Mesendoderm (in vitro differentiated cells): ENCODE data around the gene GJA4.
"Not testable (repeated sequence)": the region's sequence is repeated elsewhere in the genome, so short reads cannot be mapped to it uniquely, and the experiment has no call there.

Experiments used
- DNase-seq: peaks from one replicate; pipeline ENCODE4 v3.0.0; 2013
- H2AK5ac ChIP-seq: 2 replicates; pipeline ENCODE4 v1.6.1; 2013; ENCODE audit warnings: low read length, inconsistent platforms
- H2BK120ac ChIP-seq: 2 replicates; pipeline ENCODE4 v1.6.1; 2013; ENCODE audit warnings: low read depth, mild to moderate bottlenecking, low read length, moderate library complexity, mixed read lengths
- H2BK15ac ChIP-seq: replicated peaks from 2 replicates; pipeline ENCODE4 v1.6.1; 2013; ENCODE audit warnings: low read depth, mild to moderate bottlenecking, moderate library complexity
- H2BK5ac ChIP-seq: 2 replicates; pipeline ENCODE4 v1.6.1; 2013; ENCODE audit warnings: low read length, inconsistent platforms
- H3K18ac ChIP-seq: 2 replicates; pipeline ENCODE4 v1.6.1; 2013; ENCODE audit warnings: mild to moderate bottlenecking, low read length, mixed read lengths
- H3K23ac ChIP-seq: one replicate; pipeline ENCODE4 v1.6.1; 2013; ENCODE audit warnings: low read length
- H3K27ac ChIP-seq: 2 replicates; pipeline ENCODE4 v1.5.1; 2013; ENCODE audit warnings: low read depth, mild to moderate bottlenecking, inconsistent platforms, low read length, moderate library complexity
- H3K27me3 ChIP-seq: 2 replicates; pipeline ENCODE4 v1.6.1; 2013; ENCODE audit warnings: low read length, control low read depth, mild to moderate bottlenecking, inconsistent platforms; ENCODE audit not compliant: insufficient read depth, poor library complexity
- H3K36me3 ChIP-seq: 2 replicates; pipeline ENCODE4 v1.6.1; 2013; ENCODE audit warnings: low read length, inconsistent platforms; ENCODE audit not compliant: control insufficient read depth, insufficient read depth
- H3K4ac ChIP-seq: one replicate; pipeline ENCODE4 v1.6.1; 2013; ENCODE audit warnings: low read depth, mild to moderate bottlenecking, low read length, moderate library complexity
- H3K4me1 ChIP-seq: 2 replicates; pipeline ENCODE4 v1.6.1; 2013; ENCODE audit warnings: low read depth, low read length, inconsistent platforms; ENCODE audit not compliant: control insufficient read depth
- H3K4me2 ChIP-seq: 2 replicates; pipeline ENCODE4 v1.6.1; 2013; ENCODE audit warnings: low read length
- H3K4me3 ChIP-seq: 2 replicates; pipeline ENCODE4 v1.5.1; 2013; ENCODE audit warnings: mild to moderate bottlenecking, low read length
- H3K56ac ChIP-seq: one replicate; pipeline ENCODE4 v1.6.1; 2013; ENCODE audit warnings: low read length
- H3K79me1 ChIP-seq: 2 replicates; pipeline ENCODE4 v1.6.1; 2013; ENCODE audit warnings: low read length, inconsistent platforms
- H3K79me2 ChIP-seq: 2 replicates; pipeline ENCODE4 v1.6.1; 2013; ENCODE audit warnings: mild to moderate bottlenecking, low read length; ENCODE audit not compliant: control insufficient read depth, insufficient read depth
- H3K9ac ChIP-seq: 2 replicates; pipeline ENCODE4 v1.6.1; 2013; ENCODE audit warnings: low read length, inconsistent platforms
- H4K5ac ChIP-seq: one replicate; pipeline ENCODE4 v1.6.1; 2013; ENCODE audit warnings: low read length
- H4K8ac ChIP-seq: one replicate; pipeline ENCODE4 v1.6.1; 2013; ENCODE audit warnings: low read depth, mild to moderate bottlenecking, control low read depth, low read length, moderate library complexity
- WGBS: extraction: QIAGEN DNeasy Blood & Tissue Kit; methylation state at CpG from one replicate; pipeline ENCODE4 v1.1.7; 2013; ENCODE audit warnings: low lambda C conversion rate, missing lambda C conversion rate; ENCODE audit not compliant: insufficient coverage; ENCODE audit errors: extremely low coverage; 5-methylcytosine and 5-hydroxymethylcytosine counted together

Gene GJA4

DNA sequence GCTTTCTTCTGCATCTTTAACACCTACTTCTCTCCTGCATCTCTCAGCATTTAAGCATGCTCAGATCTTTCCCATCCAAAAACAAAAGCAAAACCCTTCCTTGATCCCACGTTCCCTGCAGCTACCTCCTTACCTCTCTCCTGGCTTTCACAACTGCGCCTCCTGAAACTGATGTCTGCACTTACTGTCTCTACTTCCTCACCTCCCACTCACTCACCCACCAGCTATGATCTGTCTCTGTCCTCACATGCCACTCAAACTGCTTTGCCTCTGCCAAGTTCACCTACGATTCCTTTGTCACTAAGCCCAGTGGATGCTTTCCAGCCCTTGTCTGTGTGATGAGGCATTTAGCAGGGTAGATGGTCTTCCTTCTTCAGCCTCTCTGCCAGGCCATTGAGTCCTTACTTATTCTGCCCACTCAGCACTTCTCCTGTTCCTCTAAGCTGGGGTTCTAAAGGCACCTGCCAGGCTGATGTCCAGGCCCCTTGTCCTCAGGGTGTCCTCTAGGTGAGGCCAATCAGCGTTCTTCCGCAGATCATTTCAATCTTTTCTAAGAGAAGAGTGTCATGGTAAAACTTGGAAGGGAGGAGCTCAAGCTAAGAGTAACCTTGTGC lies 21.8 kb upstream of the GJA4 start:
- WGBS: no CpG with 5 or more reads among the region's 5 CpGs
- Histone ChIP-seq H2BK15ac (no peak overlapping the region), H3K27me3 (no peaks in the 10 kb centered on the region), H2BK5ac (no peak overlapping the region), H3K56ac (peak overlapping the region; percentile 17), H3K9ac (no peak overlapping the region), H2BK120ac (no peak overlapping the region), H3K79me1 (no peaks in the 10 kb centered on the region), H3K79me2 (no peaks in the 10 kb centered on the region), H2AK5ac (no peak overlapping the region), H3K36me3 (no peaks in the 10 kb centered on the region), H3K4me1 (no peaks in the 10 kb centered on the region), H3K27ac (no peak overlapping the region), H4K5ac (no peak overlapping the region), H3K18ac (no peak overlapping the region), H4K8ac (no peak overlapping the region), H3K4me3 (no peak overlapping the region), H3K4me2 (no peak overlapping the region), H3K23ac (no peak overlapping the region), H3K4ac (no peak overlapping the region)
- DNase-seq: no peak

DNA sequence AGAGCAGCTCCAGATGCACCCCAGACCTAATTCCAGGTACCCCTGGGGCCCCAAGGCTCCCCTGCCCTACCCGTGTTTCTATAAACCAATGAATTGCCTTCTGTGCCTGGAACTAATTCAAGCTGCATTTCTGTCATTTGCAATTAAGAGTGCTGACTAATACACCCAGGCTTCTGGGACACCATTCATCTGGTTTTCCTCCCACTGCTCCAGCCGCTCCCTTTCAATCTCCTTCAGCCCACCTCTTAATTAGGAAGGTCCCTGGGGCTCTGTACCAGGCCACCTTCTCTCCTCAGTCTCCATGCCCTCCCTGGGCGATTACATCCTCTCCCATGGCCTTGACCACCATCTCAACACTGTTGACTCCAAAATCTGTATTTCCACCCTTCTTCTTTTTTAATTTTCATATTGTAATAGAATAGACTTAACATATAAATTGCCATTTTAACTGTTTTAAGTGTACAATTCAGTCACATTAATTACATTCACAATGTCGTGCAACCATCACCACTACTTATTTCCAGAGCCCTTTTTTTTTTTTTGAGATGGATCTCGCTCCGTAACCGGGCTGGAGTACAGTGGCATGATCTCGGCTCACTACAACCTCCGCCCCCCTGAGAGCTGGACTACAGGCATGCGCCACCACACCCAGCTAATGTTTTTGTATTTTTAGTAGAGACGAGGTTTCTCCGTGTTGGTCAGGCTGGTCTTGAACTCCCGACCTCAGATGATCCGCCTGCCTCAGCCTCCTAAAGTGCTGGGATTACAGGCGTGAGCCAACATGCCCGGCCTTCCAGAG lies 21.0 kb upstream of the GJA4 start:
- Histone ChIP-seq H3K27me3 (no peaks in the 10 kb centered on the region), H3K9ac (no peak overlapping the region)

DNA sequence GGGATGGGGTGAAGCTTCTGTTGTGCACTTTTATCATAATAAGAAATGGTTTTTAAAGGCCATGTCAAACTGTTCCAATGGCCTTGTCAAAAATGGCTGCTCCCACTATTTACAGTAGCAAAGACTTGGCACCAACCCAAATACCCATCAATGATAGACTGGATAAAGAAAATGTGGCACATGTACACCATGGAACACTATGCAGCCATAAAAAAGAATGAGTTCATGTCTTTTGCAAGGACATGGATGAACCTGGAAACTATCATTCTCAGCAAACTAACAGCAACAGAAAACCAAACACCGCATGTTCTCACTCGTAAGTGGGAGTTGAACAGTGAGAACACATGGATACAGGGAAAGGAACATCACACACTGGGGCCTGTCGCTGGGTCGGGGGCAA lies 19.7 kb upstream of the GJA4 start:
- H3K4me2 ChIP-seq, H3K27me3 ChIP-seq, H3K79me2 ChIP-seq, H4K8ac ChIP-seq, H3K4ac ChIP-seq, H3K4me1 ChIP-seq, H2BK15ac ChIP-seq, DNase-seq, H4K5ac ChIP-seq, H3K79me1 ChIP-seq, H2BK5ac ChIP-seq, H3K56ac ChIP-seq, H3K36me3 ChIP-seq, H3K23ac ChIP-seq, H3K18ac ChIP-seq, H2AK5ac ChIP-seq, H3K9ac ChIP-seq, H3K4me3 ChIP-seq, H3K27ac ChIP-seq, H2BK120ac ChIP-seq: not testable (repeated sequence)
- no CpG with 5 or more reads among the region's 4 CpGs for WGBS

More for the DNA sequence above, 21.0 kb upstream of the GJA4 start:
- Histone ChIP-seq H3K18ac (no peak overlapping the region), H3K23ac (no peak overlapping the region), H3K27ac (no peak overlapping the region), H3K4ac (no peak overlapping the region), H3K4me3 (no peak overlapping the region), H3K4me2 (no peak overlapping the region), H3K56ac (no peak overlapping the region), H4K5ac (no peak overlapping the region), H4K8ac (no peak overlapping the region), H3K79me1 (no peaks in the 10 kb centered on the region), H2BK15ac (no peak overlapping the region), H3K36me3 (no peaks in the 10 kb centered on the region), H2AK5ac (no peak overlapping the region), H3K4me1 (no peaks in the 10 kb centered on the region), H3K79me2 (no peaks in the 10 kb centered on the region), H2BK120ac (no peak overlapping the region), H2BK5ac (no peak overlapping the region)
- no CpG with 5 or more reads among the region's 16 CpGs for WGBS
- no peak for DNase-seq

DNA sequence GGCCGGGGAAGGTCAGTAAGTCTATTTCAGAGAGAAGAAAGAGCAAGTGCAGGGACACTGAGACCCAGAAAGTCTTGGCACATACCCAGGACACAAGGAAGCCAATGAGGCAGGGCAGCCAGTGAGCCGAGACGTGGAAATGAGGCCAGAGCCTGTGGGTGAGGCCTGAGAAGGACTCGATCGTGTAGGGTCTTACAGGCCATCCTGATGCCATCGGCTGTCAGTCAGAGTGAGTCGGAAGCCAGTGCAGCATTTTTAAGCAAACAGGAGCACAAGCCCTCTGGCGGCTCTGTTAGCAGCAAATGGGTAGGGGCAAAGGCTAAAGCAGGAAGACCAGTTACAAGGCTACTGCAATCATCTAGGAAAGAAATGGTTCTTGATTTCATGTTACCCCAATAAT lies 17.8 kb upstream of the GJA4 start:
- Histone ChIP-seq H3K56ac (peak overlapping the region; percentile 72), H3K4me2 (no peak overlapping the region), H3K27me3 (no peaks in the 10 kb centered on the region), H3K27ac (no peak overlapping the region), H3K18ac (no peak overlapping the region), H3K79me1 (no peaks in the 10 kb centered on the region), H2AK5ac (no peak overlapping the region), H4K5ac (no peak overlapping the region), H3K23ac (no peak overlapping the region), H3K4me3 (no peak overlapping the region), H2BK120ac (no peak overlapping the region), H2BK15ac (no peak overlapping the region), H3K4me1 (no peaks in the 10 kb centered on the region), H3K79me2 (no peaks in the 10 kb centered on the region), H2BK5ac (no peak overlapping the region), H3K9ac (no peak overlapping the region), H4K8ac (no peak overlapping the region), H3K4ac (no peak overlapping the region), H3K36me3 (no peaks in the 10 kb centered on the region)
- DNase-seq: no peak
- WGBS: no CpG with 5 or more reads among the region's 8 CpGs

DNA sequence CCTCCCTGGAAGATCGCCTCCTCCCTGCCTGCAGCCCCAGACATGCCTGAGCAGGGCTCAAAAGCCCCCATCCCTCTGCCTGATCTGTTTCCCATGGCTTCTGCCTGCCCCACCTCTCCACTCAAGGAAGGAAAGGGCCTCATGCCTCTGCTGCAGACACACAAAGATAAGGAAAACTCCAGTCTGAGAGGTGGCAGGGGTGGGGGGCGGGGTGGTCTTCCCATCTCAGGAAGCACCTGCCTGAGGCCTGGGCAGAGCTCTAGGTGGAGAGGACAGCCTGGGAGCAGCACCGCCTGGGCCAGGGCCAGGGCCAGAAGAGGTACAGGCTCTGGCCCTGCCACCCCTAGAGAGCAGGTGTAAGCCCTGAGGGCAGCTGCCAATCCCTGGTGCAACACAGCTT lies 15.9 kb upstream of the GJA4 start:
- H4K5ac ChIP-seq: no peak overlapping the region
- H3K9ac ChIP-seq: no peak overlapping the region
- H3K4me3 ChIP-seq: no peak overlapping the region
- no peaks in the 10 kb centered on the region for H3K27me3 ChIP-seq
- no peak overlapping the region for H3K18ac ChIP-seq
- H2BK5ac ChIP-seq: no peak overlapping the region
- no peak overlapping the region for H3K4me2 ChIP-seq
- no peak overlapping the region for H3K23ac ChIP-seq
- H3K4ac ChIP-seq: no peak overlapping the region
- H3K36me3 ChIP-seq: no peaks in the 10 kb centered on the region
- H3K27ac ChIP-seq: no peak overlapping the region
- H3K79me1 ChIP-seq: no peaks in the 10 kb centered on the region
- H3K79me2 ChIP-seq: no peaks in the 10 kb centered on the region
- peaks cover under 1% of the 10 kb centered on the region for H3K4me1 ChIP-seq
- no peak overlapping the region for H4K8ac ChIP-seq
- no peak for DNase-seq
- H2BK120ac ChIP-seq: no peak overlapping the region
- H2BK15ac ChIP-seq: no peak overlapping the region
- no peak overlapping the region for H2AK5ac ChIP-seq
- H3K56ac ChIP-seq: no peak overlapping the region
- no CpG with 5 or more reads among the region's 3 CpGs for WGBS
